ENCODE results near the gene KIF1A.

GRCh38 chr2:240766072-240766471 is 53.9 kb downstream of the KIF1A start:
- no peak for TF ChIP-seq CTCF (IDR thresholded peaks at IDR 0.05; ENCODE audit: poor library complexity, severe bottlenecking)
- TF ChIP-seq EP300 (conservative IDR thresholded peaks at IDR 0.05; ENCODE audit: poor library complexity, severe bottlenecking) = no peak
- no peak for TF ChIP-seq POLR2AphosphoS5 (IDR thresholded peaks at IDR 0.05)
- TF ChIP-seq EZH2 (IDR thresholded peaks at IDR 0.05; ENCODE audit: borderline replicate concordance, insufficient read depth, low read length, poor library complexity, severe bottlenecking) = no peak
- no peak for TF ChIP-seq REST (IDR thresholded peaks at IDR 0.05; ENCODE audit: borderline replicate concordance)
- TF ChIP-seq TAF1 (IDR thresholded peaks at IDR 0.05; ENCODE audit: low read depth) = no peak
- no peak for TF ChIP-seq RAD21 (conservative IDR thresholded peaks at IDR 0.05)
- TF ChIP-seq SMC3 (conservative IDR thresholded peaks at IDR 0.05; ENCODE audit: poor library complexity) = no peak
